ENCODE measurements around the gene CCDC154.
"Not testable (repeated sequence)": the region's sequence is repeated elsewhere in the genome, so short reads cannot be mapped to it uniquely, and the experiment has no call there.

Gene CCDC154

GRCh38 chr16:1474796-1475551 is 30.6 kb upstream of the CCDC154 start, which contains the start of gene CLCN7:
Gene CLCN7 (minus strand): TSS chr16:1475028. CDS start chr16:1474974, 54 bp downstream.
- DNase-seq: peak; percentile 79 to 98 (median 88)
- intact Hi-C loops (cut with DNase I): no loop called here

GRCh38 chr16:1474082-1474795 is 29.9 kb upstream of the CCDC154 start:
- DNase-seq: no peak
- intact Hi-C loops (cut with DNase I): no loop called here

GRCh38 chr16:1472974-1473373 is 28.6 kb upstream of the CCDC154 start:
- intact Hi-C loops (cut with DNase I): no loop called here
- no peak for DNase-seq

GRCh38 chr16:1471569-1472194 is 27.3 kb upstream of the CCDC154 start:
- DNase-seq: no peak
- intact Hi-C loops (cut with DNase I): no loop called here

GRCh38 chr16:1470481-1471251 is 26.3 kb upstream of the CCDC154 start:
- no peak for DNase-seq
- intact Hi-C loops (cut with DNase I): no loop called here

- peak in 1 of 10 donors; percentile 76 for DNase-seq
- intact Hi-C loops (cut with DNase I): no loop called here
Measured at GRCh38 chr16:1469693-1470201, 25.4 kb upstream of the CCDC154 start.

- DNase-seq; intact Hi-C loops (cut with DNase I): not testable (repeated sequence)
Measured at GRCh38 chr16:1469141-1469540, 24.8 kb upstream of the CCDC154 start.

- no peak for DNase-seq
- intact Hi-C loops (cut with DNase I): no loop called here
Measured at GRCh38 chr16:1468426-1468810, 24.1 kb upstream of the CCDC154 start.

GRCh38 chr16:1466968-1467521 is 22.7 kb upstream of the CCDC154 start:
- intact Hi-C loops (cut with DNase I): no loop called here
- DNase-seq: no peak

GRCh38 chr16:1466054-1466453 is 21.7 kb upstream of the CCDC154 start:
- DNase-seq: peak in 1 of 10 donors; percentile 78
- intact Hi-C loops (cut with DNase I): no loop called here

- intact Hi-C loops (cut with DNase I): no loop called here
- peak in 1 of 10 donors; percentile 65 for DNase-seq
Measured at GRCh38 chr16:1465567-1465915, 21.2 kb upstream of the CCDC154 start.

GRCh38 chr16:1464894-1465566 is 20.7 kb upstream of the CCDC154 start:
- intact Hi-C loops (cut with DNase I): no loop called here
- DNase-seq: peak in 1 of 10 donors; percentile 81

- peak in 1 of 10 donors; percentile 52 for DNase-seq
Measured at GRCh38 chr16:1464196-1464893, 20.0 kb upstream of the CCDC154 start.

GRCh38 chr16:1461146-1461545 is 16.8 kb upstream of the CCDC154 start:
- intact Hi-C loops (cut with DNase I): no loop called here
- DNase-seq: peak in 1 of 10 donors; percentile 73

More at GRCh38 chr16:1464196-1464893, 20.0 kb upstream of the CCDC154 start:
- intact Hi-C loops (cut with DNase I): no loop called here

- intact Hi-C loops (cut with DNase I): no loop called here
- DNase-seq: peak in 1 of 10 donors; percentile 73
Measured at GRCh38 chr16:1460602-1461138, 16.3 kb upstream of the CCDC154 start.

GRCh38 chr16:1459967-1460366 is 15.6 kb upstream of the CCDC154 start:
- intact Hi-C loops (cut with DNase I): no loop called here
- peak in 1 of 10 donors; percentile 70 for DNase-seq

GRCh38 chr16:1458977-1459341 is 14.6 kb upstream of the CCDC154 start:
- intact Hi-C loops (cut with DNase I): no loop called here
- DNase-seq: peak in 1 of 10 donors; percentile 72

GRCh38 chr16:1458336-1458976 is 14.1 kb upstream of the CCDC154 start:
- intact Hi-C loops (cut with DNase I): no loop called here
- peak in 3 of 10 donors; percentile 23 to 88 (median 50) for DNase-seq

All from posterior cingulate gyrus (tissue), 11 donors.